ENCODE results near the gene USP4.

The USP4 gene

DNA sequence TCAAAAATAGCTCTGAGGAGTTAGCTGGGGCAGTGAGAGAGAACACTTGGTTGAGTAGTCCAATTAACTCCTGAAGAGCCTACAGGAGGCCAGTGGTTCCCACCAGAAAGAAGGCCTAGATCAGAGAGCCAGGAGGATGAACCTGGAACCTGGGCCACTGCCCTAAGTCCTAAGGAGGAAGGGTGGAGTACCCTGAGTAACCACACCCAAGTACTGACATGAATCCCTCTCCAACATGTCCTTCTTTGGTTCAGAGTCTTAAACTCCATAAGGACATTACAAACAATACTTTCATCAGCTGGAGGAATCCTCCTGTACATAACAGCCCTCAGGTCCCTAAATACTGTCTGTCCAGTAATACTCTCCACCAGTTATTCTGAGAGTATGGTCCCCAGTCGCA is 37.2 kb downstream of the USP4 start:
- H3K9me3 ChIP-seq (ENCODE audit: insufficient read depth, low read length): no peaks in the 10 kb centered on the region
- no peaks in the 10 kb centered on the region for H3K9me2 ChIP-seq (replicated peaks; ENCODE audit: insufficient read depth, low read length)
- H3K27ac ChIP-seq (ENCODE audit: low read depth, low read length): no peak overlapping the region
- H3K4me2 ChIP-seq (ENCODE audit: low read depth, low read length, poor library complexity, severe bottlenecking): no peak overlapping the region
- no peak overlapping the region for H3K4me3 ChIP-seq (ENCODE audit: insufficient read depth, low read length, poor library complexity, severe bottlenecking)
- no peaks in the 10 kb centered on the region for H3F3A ChIP-seq (ENCODE audit: insufficient read depth)
- peaks cover 2% of the 10 kb centered on the region; the same call in 1 of the 2 replicates for H3K36me3 ChIP-seq (ENCODE audit: low read length)
- TF ChIP-seq, protein P1, sequence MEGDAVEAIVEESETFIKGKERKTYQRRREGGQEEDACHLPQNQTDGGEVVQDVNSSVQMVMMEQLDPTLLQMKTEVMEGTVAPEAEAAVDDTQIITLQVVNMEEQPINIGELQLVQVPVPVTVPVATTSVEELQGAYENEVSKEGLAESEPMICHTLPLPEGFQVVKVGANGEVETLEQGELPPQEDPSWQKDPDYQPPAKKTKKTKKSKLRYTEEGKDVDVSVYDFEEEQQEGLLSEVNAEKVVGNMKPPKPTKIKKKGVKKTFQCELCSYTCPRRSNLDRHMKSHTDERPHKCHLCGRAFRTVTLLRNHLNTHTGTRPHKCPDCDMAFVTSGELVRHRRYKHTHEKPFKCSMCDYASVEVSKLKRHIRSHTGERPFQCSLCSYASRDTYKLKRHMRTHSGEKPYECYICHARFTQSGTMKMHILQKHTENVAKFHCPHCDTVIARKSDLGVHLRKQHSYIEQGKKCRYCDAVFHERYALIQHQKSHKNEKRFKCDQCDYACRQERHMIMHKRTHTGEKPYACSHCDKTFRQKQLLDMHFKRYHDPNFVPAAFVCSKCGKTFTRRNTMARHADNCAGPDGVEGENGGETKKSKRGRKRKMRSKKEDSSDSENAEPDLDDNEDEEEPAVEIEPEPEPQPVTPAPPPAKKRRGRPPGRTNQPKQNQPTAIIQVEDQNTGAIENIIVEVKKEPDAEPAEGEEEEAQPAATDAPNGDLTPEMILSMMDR (IDR thresholded peaks at IDR 0.05; ENCODE audit: insufficient read depth, low read length, poor library complexity, severe bottlenecking): no peak
- no peak for TF ChIP-seq EZH2phosphoT487 (conservative IDR thresholded peaks at IDR 0.05; ENCODE audit: low read length)
- H2AFZ ChIP-seq (ENCODE audit: low read depth, low read length, severe bottlenecking): no peak overlapping the region
- no peaks in the 10 kb centered on the region for H4K20me1 ChIP-seq (ENCODE audit: low read depth, low read length)
- H3K79me2 ChIP-seq (ENCODE audit: insufficient read depth, low read length): no peaks in the 10 kb centered on the region
- no peaks in the 10 kb centered on the region for H3K27me3 ChIP-seq (ENCODE audit: low read length)
- H3K9ac ChIP-seq (ENCODE audit: low read length): no peak overlapping the region

DNA sequence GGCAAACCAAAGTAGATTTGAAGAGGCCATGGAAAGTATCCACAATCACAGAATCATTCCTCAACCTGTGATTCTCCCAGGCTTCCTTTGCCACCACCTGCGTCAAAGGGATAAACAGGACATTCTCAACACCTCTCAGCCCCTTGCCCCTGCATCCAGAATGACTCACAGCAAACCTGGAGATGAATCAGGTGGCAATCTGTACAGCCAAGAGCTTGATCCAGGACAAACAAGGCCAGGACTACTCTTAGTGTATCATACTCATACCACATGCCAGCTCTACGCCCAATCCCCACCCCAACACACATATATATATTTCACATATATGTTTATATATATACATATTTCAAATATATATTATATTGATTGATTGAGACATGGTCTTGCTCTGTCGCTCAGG is 39.3 kb downstream of the USP4 start:
- Histone ChIP-seq H3K79me2 (ENCODE audit: insufficient read depth, low read length) (no peaks in the 10 kb centered on the region), H4K20me1 (ENCODE audit: low read depth, low read length) (no peaks in the 10 kb centered on the region), H3K4me3 (ENCODE audit: insufficient read depth, low read length, poor library complexity, severe bottlenecking) (no peak overlapping the region), H3F3A (ENCODE audit: insufficient read depth) (no peaks in the 10 kb centered on the region), H3K9me2 (replicated peaks; ENCODE audit: insufficient read depth, low read length) (no peaks in the 10 kb centered on the region), H3K9ac (ENCODE audit: low read length) (no peak overlapping the region), H3K36me3 (ENCODE audit: low read length) (peaks cover 2% of the 10 kb centered on the region; the same call in 1 of the 2 replicates), H2AFZ (ENCODE audit: low read depth, low read length, severe bottlenecking) (no peak overlapping the region), H3K27me3 (ENCODE audit: low read length) (no peaks in the 10 kb centered on the region), H3K27ac (ENCODE audit: low read depth, low read length) (no peak overlapping the region), H3K9me3 (ENCODE audit: insufficient read depth, low read length) (no peaks in the 10 kb centered on the region), H3K4me2 (ENCODE audit: low read depth, low read length, poor library complexity, severe bottlenecking) (no peak overlapping the region)
- TF ChIP-seq, protein P1 (IDR thresholded peaks at IDR 0.05; ENCODE audit: insufficient read depth, low read length, poor library complexity, severe bottlenecking): no peak
- no peak for TF ChIP-seq EZH2phosphoT487 (conservative IDR thresholded peaks at IDR 0.05; ENCODE audit: low read length)

DNA sequence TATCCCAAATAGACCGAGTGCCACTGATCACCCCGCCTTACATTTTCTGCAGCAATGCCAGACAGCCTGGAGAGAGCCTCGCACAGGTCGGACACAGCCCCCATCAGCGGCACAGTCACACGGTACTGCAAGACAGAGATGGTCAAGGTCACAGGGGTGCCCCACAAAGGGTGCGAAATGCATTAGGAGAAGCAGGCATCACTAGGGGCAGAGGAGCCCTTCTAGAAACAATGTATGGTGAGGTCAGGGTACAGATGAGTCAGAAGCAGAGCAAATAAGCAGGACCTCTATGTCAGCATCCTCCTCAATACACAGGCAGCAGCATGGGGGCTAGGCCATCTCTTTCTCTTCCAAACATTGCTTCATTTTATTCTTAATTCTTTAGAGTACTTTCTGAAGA is 41.3 kb downstream of the USP4 start:
- Histone ChIP-seq H3K27ac (ENCODE audit: low read depth, low read length) (no peak overlapping the region), H3K36me3 (ENCODE audit: low read length) (peaks cover 7% of the 10 kb centered on the region; the same call in 1 of the 2 replicates), H3K9me3 (ENCODE audit: insufficient read depth, low read length) (no peaks in the 10 kb centered on the region), H3K9me2 (replicated peaks; ENCODE audit: insufficient read depth, low read length) (no peaks in the 10 kb centered on the region), H3K4me2 (ENCODE audit: low read depth, low read length, poor library complexity, severe bottlenecking) (no peak overlapping the region), H3K79me2 (ENCODE audit: insufficient read depth, low read length) (no peaks in the 10 kb centered on the region), H3K27me3 (ENCODE audit: low read length) (no peaks in the 10 kb centered on the region), H4K20me1 (ENCODE audit: low read depth, low read length) (no peaks in the 10 kb centered on the region), H3K4me3 (ENCODE audit: insufficient read depth, low read length, poor library complexity, severe bottlenecking) (no peak overlapping the region), H3F3A (ENCODE audit: insufficient read depth) (no peaks in the 10 kb centered on the region), H3K9ac (ENCODE audit: low read length) (no peak overlapping the region), H2AFZ (ENCODE audit: low read depth, low read length, severe bottlenecking) (no peak overlapping the region)
- TF ChIP-seq, protein P1 (IDR thresholded peaks at IDR 0.05; ENCODE audit: insufficient read depth, low read length, poor library complexity, severe bottlenecking): no peak
- TF ChIP-seq EZH2phosphoT487 (conservative IDR thresholded peaks at IDR 0.05; ENCODE audit: low read length): no peak

Measured in SU-DHL-6 (cell line).